B cell (primary cell): ENCODE measurements around the gene PRPF19. TPM values are rescaled to one million over a fixed set of nuclear protein-coding genes. Genes with fewer than 3 reads are reported as not detected.

ENCODE experiments used
- ATAC-seq: fragments of 200-7000 bp; cut with Tn5 transposase; one replicate; pipeline ENCODE4 v1.10.0; 2021; ENCODE audit warnings: low read depth, mild to moderate bottlenecking, moderate number of reproducible peaks, moderate library complexity
- CTCF ChIA-PET: fragments of 350-600 bp; sonication (Branson Sonifier 250); formaldehyde crosslinking; loops from one replicate; lab custom pipeline; 2021; ENCODE audit warnings: antibody characterized with exemption, inconsistent platforms; lab: Charles Lee
- POLR2A ChIA-PET: fragments of 350-600 bp; sonication (Branson Sonifier 250); formaldehyde crosslinking; loops from one replicate; lab custom pipeline; 2021; ENCODE audit warnings: antibody characterized with exemption; lab: Charles Lee
- DNase-seq: peaks from one replicate; pipeline ENCODE4 v3.0.0; 2013
- H2AFZ ChIP-seq: 2 replicates; pipeline ENCODE4 v1.6.1; 2012; ENCODE audit warnings: mild to moderate bottlenecking, low read depth, low read length; ENCODE audit not compliant: insufficient read depth, poor library complexity, severe bottlenecking
- H3K27ac ChIP-seq, 2 donors: 1 replicate in 1 of 2; 2 replicates in 1 of 2; pipeline ENCODE4 v1.5.1; 2012 to 2013; ENCODE audit warnings: low read length in 2 of 2, mild to moderate bottlenecking in 2 of 2, moderate library complexity in 1 of 2
- H3K27me3 ChIP-seq, 4 experiments: fragments of 200-600 bp in 1 of 4; sonication (generic) in 1 of 4; replicated peaks in 1 of 4; 1 replicate in 2 of 4; 2 replicates in 2 of 4; pipeline versions ENCODE4 v1.6.1 to v1.7.0; 2013 to 2016; ENCODE audit warnings: low read length in 3 of 4, mild to moderate bottlenecking in 2 of 4, mixed read lengths in 1 of 4, moderate library complexity in 1 of 4; ENCODE audit not compliant: insufficient read depth in 4 of 4, control insufficient read depth in 3 of 4; ENCODE audit errors: control extremely low read depth in 1 of 4
- H3K36me3 ChIP-seq, 2 experiments: replicated peaks in 1 of 2; 1 replicate in 1 of 2; 2 replicates in 1 of 2; pipeline versions ENCODE4 v1.6.1 to v1.7.1; 2013; ENCODE audit warnings: low read length in 1 of 2; ENCODE audit not compliant: insufficient read depth in 2 of 2, control insufficient read depth in 1 of 2; ENCODE audit errors: control extremely low read depth in 1 of 2, extremely low read depth in 1 of 2
- H3K4me1 ChIP-seq, 2 donors: fragments of 200-600 bp in 1 of 2; sonication (generic) in 1 of 2; 1 replicate in 1 of 2; 2 replicates in 1 of 2; pipeline versions ENCODE4 v1.5.1 to v1.6.1; 2013 to 2017; ENCODE audit warnings: low read length in 2 of 2; ENCODE audit not compliant: control insufficient read depth in 2 of 2, insufficient read depth in 2 of 2
- H3K4me2 ChIP-seq: replicated peaks from 2 replicates; pipeline ENCODE3; 2012; ENCODE audit warnings: mild to moderate bottlenecking, low read depth, low read length; ENCODE audit not compliant: poor library complexity, severe bottlenecking
- H3K4me3 ChIP-seq, 5 experiments: fragments of 200-600 bp in 1 of 5; sonication (generic) in 1 of 5; 1 replicate in 3 of 5; 2 replicates in 2 of 5; pipeline versions ENCODE4 v1.5.1 to v1.7.0; 2011 to 2016; ENCODE audit warnings: low read length in 4 of 5, mild to moderate bottlenecking in 4 of 5, low read depth in 2 of 5, control low read depth in 1 of 5, moderate library complexity in 1 of 5; ENCODE audit not compliant: insufficient read depth in 1 of 5; ENCODE audit errors: control extremely low read depth in 1 of 5, extremely low read depth in 1 of 5
- H3K79me2 ChIP-seq: fragments of 200-600 bp; sonication (generic); one replicate; pipeline ENCODE4 v1.6.0; 2016; ENCODE audit warnings: low read length; ENCODE audit not compliant: control insufficient read depth, insufficient read depth
- H3K9ac ChIP-seq: fragments of 200-600 bp; sonication (generic); 2 replicates; pipeline ENCODE4 v1.6.1; 2017; ENCODE audit warnings: mild to moderate bottlenecking, low read length, moderate library complexity
- H3K9me3 ChIP-seq, 3 donors: one replicate each; pipeline versions ENCODE4 v1.6.1 to v1.7.1; 2013; ENCODE audit warnings: low read length in 2 of 3; ENCODE audit not compliant: control insufficient read depth in 2 of 3, insufficient read depth in 1 of 3; ENCODE audit errors: control extremely low read depth in 1 of 3
- H4K20me1 ChIP-seq: 2 replicates; pipeline ENCODE4 v1.6.0; 2012; ENCODE audit warnings: mild to moderate bottlenecking, low read length; ENCODE audit not compliant: insufficient read depth, control insufficient read depth, poor library complexity, severe bottlenecking
- H3K27ac Mint-ChIP-seq: one replicate; pipeline ENCODE4 v1.8.0; 2021; ENCODE audit warnings: mixed read lengths
- H3K27me3 Mint-ChIP-seq: one replicate; pipeline ENCODE4 v1.8.0; 2021; ENCODE audit warnings: mixed read lengths
- H3K4me1 Mint-ChIP-seq: one replicate; pipeline ENCODE4 v1.8.0; 2021; ENCODE audit warnings: mixed read lengths
- H3K4me3 Mint-ChIP-seq: one replicate; pipeline ENCODE4 v1.8.0; 2021; ENCODE audit warnings: mixed read lengths
- H3K9me3 Mint-ChIP-seq: one replicate; pipeline ENCODE4 v1.8.0; 2022; ENCODE audit warnings: mixed read lengths; ENCODE audit not compliant: insufficient read depth
- CTCF ChIP-seq: fragments of 200-600 bp; IDR thresholded peaks from one replicate; pipeline ENCODE4 v1.8.0; 2022; ENCODE audit warnings: antibody characterized with exemption, mild to moderate bottlenecking
- EZH2 ChIP-seq: IDR thresholded peaks from 2 replicates; pipeline ENCODE4 v1.6.1; 2012; ENCODE audit warnings: borderline replicate concordance, low read depth, mild to moderate bottlenecking, moderate library complexity, low read length; ENCODE audit not compliant: insufficient read depth, poor library complexity, severe bottlenecking
- WGBS: methylation state at CpG from one replicate; pipeline ENCODE4 v1.1.5; 2013; ENCODE audit warnings: missing lambda C conversion rate; ENCODE audit not compliant: insufficient coverage; 5-methylcytosine and 5-hydroxymethylcytosine counted together
- intact Hi-C: fragments of 100-400 bp; cut with micrococcal nuclease; formaldehyde crosslinking; loops from one replicate; pipeline ENCODE4 v1.10.0; 2022
- polyA plus RNA-seq: library from polyadenylated mRNA; depleted of rRNA; stranded (reverse); fragments of >200 nt; gene quantifications from 2 replicates; pipeline ENCODE4 v1.2.3, GENCODE V29; 2012
- total RNA-seq, 2 donors: library from RNA; stranded (reverse); fragments of 120-200 nt in 1 of 2; gene quantifications; 1 replicate in 1 of 2; 2 replicates in 1 of 2; pipeline versions ENCODE4 v1.2.3 to v1.2.4, GENCODE V29; 2013 to 2022

PRPF19 gene
- total and polyA plus RNA-seq, 2 donors (not counting 1 experiment from before 2014, with no cell fraction given), result 41.8 to 89.9 TPM

GRCh38 chr11:60950024-60950423 lies 43.6 kb upstream of the PRPF19 start:
- TF ChIP-seq EZH2 (no peak), CTCF (no peak)
- H3K4me1 Mint-ChIP-seq, result peaks cover 64% of the 10 kb centered on the region
- H4K20me1 ChIP-seq, result peaks cover 46% of the 10 kb centered on the region
- peak overlapping the region; percentile 88 for H3K9ac ChIP-seq
- peak overlapping the region in 1 of 2 donors; percentile 98 for H3K27ac ChIP-seq
- H3K4me2 ChIP-seq, result peak overlapping the region; percentile 100
- H2AFZ ChIP-seq, result no peak overlapping the region
- peak; percentile 20 for DNase-seq
- peaks cover 4 to 29% of the 10 kb centered on the region in 2 experiments for H3K36me3 ChIP-seq
- ChIA-PET CTCF (interaction anchor here (1.0 to 1.4 kb wide), 8 partner anchors 9 to 237 kb away, joined by 3 to 12 read pairs (median 5); no protein-coding TSS in a partner anchor), POLR2A (interaction anchor here (0.9 to 3.6 kb wide), 4 partner anchors 18 to 211 kb away, joined by 3 to 26 read pairs (median 4); partner anchors contain the start of genes PRPF19 and TMEM109)
- peak overlapping the region; percentile 12 to 99 (median 81) for H3K4me3 ChIP-seq
- ATAC-seq, result no peak
- 61% methylated on average over 3 of the region's 6 CpGs for WGBS
- no peaks in the 10 kb centered on the region for H3K27me3 ChIP-seq
- intact Hi-C loops, result loop anchor here (5.0 kb wide), 1 partner anchor 108 kb away; the partner anchor contains the start of gene CCDC86
- H3K4me3 Mint-ChIP-seq, result peak overlapping the region; percentile 90
- H3K9me3 ChIP-seq, result no peaks in the 10 kb centered on the region
- no peaks in the 10 kb centered on the region for H3K27me3 Mint-ChIP-seq
- H3K27ac Mint-ChIP-seq, result peak overlapping the region; percentile 91
- peaks cover 71% of the 10 kb centered on the region for H3K79me2 ChIP-seq
- H3K4me1 ChIP-seq, result peaks cover 48 to 55% of the 10 kb centered on the region in 2 donors
- H3K9me3 Mint-ChIP-seq, result no peaks in the 10 kb centered on the region

- WGBS, result 100% methylated on average over 2 of the region's 5 CpGs
- Histone ChIP-seq H3K27me3 (no peaks in the 10 kb centered on the region), H4K20me1 (peaks cover 63% of the 10 kb centered on the region), H3K4me3 (no peak overlapping the region), H3K9me3 (no peaks in the 10 kb centered on the region), H3K36me3 (peaks cover 7 to 43% of the 10 kb centered on the region in 2 experiments), H3K4me2 (peak overlapping the region; percentile 40), H3K27ac (peak overlapping the region in 1 of 2 donors; percentile 64), H3K4me1 (peaks cover 36 to 41% of the 10 kb centered on the region in 2 donors), H3K9ac (no peak overlapping the region), H2AFZ (no peak overlapping the region), H3K79me2 (peaks cover 82% of the 10 kb centered on the region)
- no peaks in the 10 kb centered on the region for H3K27me3 Mint-ChIP-seq
- H3K4me3 Mint-ChIP-seq, result peak overlapping the region; percentile 53
- intact Hi-C loops, result no loop called here
- ChIA-PET POLR2A (interaction anchor here (0.6 kb wide), 1 partner anchor 82 kb away, joined by 5 read pairs; no protein-coding TSS in a partner anchor), CTCF (interaction anchor here (0.6 to 1.6 kb wide), 4 partner anchors 22 to 161 kb away, joined by 3 to 10 read pairs (median 3); no protein-coding TSS in a partner anchor)
- TF ChIP-seq EZH2 (no peak), CTCF (no peak)
- H3K27ac Mint-ChIP-seq, result peak overlapping the region; percentile 51
- ATAC-seq, result no peak
- peaks cover 65% of the 10 kb centered on the region for H3K4me1 Mint-ChIP-seq
- H3K9me3 Mint-ChIP-seq, result no peaks in the 10 kb centered on the region
- DNase-seq, result no peak
These were observed 41.9 kb upstream of the PRPF19 start for GRCh38 chr11:60948250-60948649.
